B cell (primary cell): ENCODE results near the gene TPK1.

Source experiments
- CTCF ChIP-seq: fragments of 200-600 bp; IDR thresholded peaks from one replicate; pipeline ENCODE4 v1.8.0; 2022; ENCODE audit warnings: antibody characterized with exemption, mild to moderate bottlenecking
- EZH2 ChIP-seq: IDR thresholded peaks from 2 replicates; pipeline ENCODE4 v1.6.1; 2012; ENCODE audit warnings: borderline replicate concordance, low read depth, mild to moderate bottlenecking, moderate library complexity, low read length; ENCODE audit not compliant: insufficient read depth, poor library complexity, severe bottlenecking

GRCh38 chr7:144489504-144489903 is 346.3 kb downstream of the TPK1 start:
- no peak for TF ChIP-seq CTCF
- no peak for TF ChIP-seq EZH2
